GM15510 (cell line): ENCODE results near the gene PRKCE.

Experiments used
- POLR2A ChIP-seq: IDR thresholded peaks from 3 replicates; pipeline ENCODE4 v1.6.1; 2011; ENCODE audit warnings: borderline replicate concordance; ENCODE audit not compliant: insufficient read length; ENCODE audit errors: extremely low read depth

PRKCE gene

GRCh38 chr2:45777996-45778719 lies 126.7 kb downstream of the PRKCE start:
- no peak for TF ChIP-seq POLR2A

- TF ChIP-seq POLR2A, result no peak
These were observed 127.3 kb downstream of the PRKCE start for GRCh38 chr2:45778720-45779171.

GRCh38 chr2:45780541-45781463 lies 129.3 kb downstream of the PRKCE start:
- no peak for TF ChIP-seq POLR2A

GRCh38 chr2:45781464-45781811 lies 130.0 kb downstream of the PRKCE start:
- no peak for TF ChIP-seq POLR2A

GRCh38 chr2:45782436-45782835 lies 131.0 kb downstream of the PRKCE start:
- no peak for TF ChIP-seq POLR2A

- no peak for TF ChIP-seq POLR2A
These were observed 131.5 kb downstream of the PRKCE start for GRCh38 chr2:45782986-45783385.

GRCh38 chr2:45786030-45786835 lies 134.8 kb downstream of the PRKCE start:
- TF ChIP-seq POLR2A, result no peak

- TF ChIP-seq POLR2A, result no peak
These were observed 135.4 kb downstream of the PRKCE start for GRCh38 chr2:45786836-45787357.

- TF ChIP-seq POLR2A, result no peak
These were observed 136.9 kb downstream of the PRKCE start for GRCh38 chr2:45788401-45788800.

- TF ChIP-seq POLR2A, result no peak
These were observed 137.8 kb downstream of the PRKCE start for GRCh38 chr2:45789317-45789716.

- TF ChIP-seq POLR2A, result no peak
These were observed 138.7 kb downstream of the PRKCE start for GRCh38 chr2:45789961-45790723.

- no peak for TF ChIP-seq POLR2A
These were observed 142.0 kb downstream of the PRKCE start for GRCh38 chr2:45793305-45793962.

- TF ChIP-seq POLR2A, result no peak
These were observed 142.7 kb downstream of the PRKCE start for GRCh38 chr2:45794134-45794617.
